GM13976 (cell line): ENCODE data around the gene RBFOX2.

Experiments
- DNase-seq: peaks from one replicate; pipeline ENCODE4 v3.0.0; 2012; ENCODE audit warnings: low spot score
- in situ Hi-C: fragments of 300-500 bp; cut with MboI; formaldehyde crosslinking; loops from one replicate; pipeline ENCODE4 v1.12.0; 2022; ENCODE audit warnings: low sequenced_read_pairs, mixed read lengths, inconsistent platforms; ENCODE audit not compliant: unreplicated experiment
- TF ChIP-seq, protein P1 (sequence below): IDR thresholded peaks from 2 replicates; pipeline ENCODE4 v1.5.1; 2012; ENCODE audit warnings: borderline replicate concordance, mild to moderate bottlenecking; ENCODE audit not compliant: insufficient read depth; ENCODE audit errors: extremely low read depth, missing control alignments, control extremely low read depth

Gene RBFOX2

GRCh38 chr22:35863432-35863831 lies 165.2 kb downstream of the RBFOX2 start:
- no peak for DNase-seq
- TF ChIP-seq, protein P1, sequence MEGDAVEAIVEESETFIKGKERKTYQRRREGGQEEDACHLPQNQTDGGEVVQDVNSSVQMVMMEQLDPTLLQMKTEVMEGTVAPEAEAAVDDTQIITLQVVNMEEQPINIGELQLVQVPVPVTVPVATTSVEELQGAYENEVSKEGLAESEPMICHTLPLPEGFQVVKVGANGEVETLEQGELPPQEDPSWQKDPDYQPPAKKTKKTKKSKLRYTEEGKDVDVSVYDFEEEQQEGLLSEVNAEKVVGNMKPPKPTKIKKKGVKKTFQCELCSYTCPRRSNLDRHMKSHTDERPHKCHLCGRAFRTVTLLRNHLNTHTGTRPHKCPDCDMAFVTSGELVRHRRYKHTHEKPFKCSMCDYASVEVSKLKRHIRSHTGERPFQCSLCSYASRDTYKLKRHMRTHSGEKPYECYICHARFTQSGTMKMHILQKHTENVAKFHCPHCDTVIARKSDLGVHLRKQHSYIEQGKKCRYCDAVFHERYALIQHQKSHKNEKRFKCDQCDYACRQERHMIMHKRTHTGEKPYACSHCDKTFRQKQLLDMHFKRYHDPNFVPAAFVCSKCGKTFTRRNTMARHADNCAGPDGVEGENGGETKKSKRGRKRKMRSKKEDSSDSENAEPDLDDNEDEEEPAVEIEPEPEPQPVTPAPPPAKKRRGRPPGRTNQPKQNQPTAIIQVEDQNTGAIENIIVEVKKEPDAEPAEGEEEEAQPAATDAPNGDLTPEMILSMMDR: no peak
- in situ Hi-C loops: no loop called here

DNA sequence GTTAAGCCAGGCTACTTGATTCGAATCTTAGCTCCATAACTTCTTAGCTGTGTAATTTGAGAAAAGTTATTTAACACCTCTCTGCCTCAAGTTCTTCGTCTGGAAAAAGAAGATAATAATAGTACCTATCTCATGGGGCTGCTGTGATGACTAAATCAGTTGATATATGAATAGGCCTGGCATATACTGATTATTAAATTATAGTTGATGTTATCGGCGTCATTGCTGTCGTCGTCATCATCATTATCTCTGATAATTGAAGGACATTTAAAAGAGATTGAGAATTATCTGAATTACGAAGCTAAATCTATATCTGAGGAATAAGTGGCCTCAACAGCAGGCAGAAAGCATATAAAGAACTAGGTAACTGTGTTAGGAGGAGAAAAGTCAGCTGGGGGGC lies 165.9 kb downstream of the RBFOX2 start:
- in situ Hi-C loops: no loop called here
- TF ChIP-seq, protein P1: no peak
- no peak for DNase-seq

GRCh38 chr22:35861451-35861850 lies 167.2 kb downstream of the RBFOX2 start:
- no peak for DNase-seq
- in situ Hi-C loops: no loop called here
- TF ChIP-seq, protein P1: no peak

DNA sequence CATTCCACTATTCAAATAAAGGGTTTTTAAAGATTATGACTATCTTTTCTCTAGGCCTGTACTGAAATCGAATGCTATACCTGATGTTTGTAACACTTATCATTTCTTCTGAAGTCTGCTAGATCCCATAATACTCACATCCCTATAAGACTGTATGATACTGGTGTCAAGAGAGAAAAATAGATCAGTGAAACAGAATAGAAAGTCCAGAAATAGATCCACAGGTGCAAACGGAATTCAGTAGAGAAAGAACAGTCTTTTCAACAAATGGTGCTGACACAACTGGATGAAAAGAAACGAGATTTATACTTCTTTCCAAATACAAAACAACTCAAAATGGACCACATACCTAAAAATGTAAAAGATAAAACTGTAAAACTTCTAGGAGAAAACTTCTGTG lies 167.8 kb downstream of the RBFOX2 start:
- DNase-seq: no peak
- TF ChIP-seq, protein P1: no peak
- in situ Hi-C loops: no loop called here

- TF ChIP-seq, protein P1: no peak
- DNase-seq: no peak
- in situ Hi-C loops: no loop called here
Observed at GRCh38 chr22:35860087-35860733, 168.4 kb downstream of the RBFOX2 start.

DNA sequence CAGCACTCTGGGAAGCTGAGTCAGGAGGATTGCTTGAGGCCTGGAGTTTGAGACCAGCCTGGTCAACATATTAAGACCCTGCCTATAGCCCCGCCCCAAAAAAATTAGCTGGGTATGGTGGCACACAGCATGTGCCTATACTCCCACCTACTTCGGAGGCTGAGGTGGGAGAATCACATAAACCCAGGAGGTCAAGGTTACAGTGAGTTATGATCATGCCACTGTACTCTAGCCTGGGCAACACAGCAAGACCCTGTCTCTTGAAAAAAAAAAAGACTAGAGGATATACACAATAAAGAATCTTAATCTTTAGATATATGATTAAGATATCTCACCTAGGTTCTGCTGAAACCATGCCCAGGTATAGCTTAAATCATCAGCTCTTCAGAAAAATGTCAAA lies 174.3 kb downstream of the RBFOX2 start:
- DNase-seq: no peak
- TF ChIP-seq, protein P1: no peak
- in situ Hi-C loops: no loop called here
